ENCODE data around the gene XRCC4. TPM values are rescaled to one million over a fixed set of nuclear protein-coding genes. Genes with fewer than 3 reads are reported as not detected.
A peak's percentile ranks its signal among the peaks of the same experiment; 100 is the strongest.

Gene XRCC4
- total and polyA plus RNA-seq, 2 of the 13 experiments (the other 11 are each of a cell fraction or from before 2014, with no cell fraction given) = 2.8 to 12.6 TPM

DNA sequence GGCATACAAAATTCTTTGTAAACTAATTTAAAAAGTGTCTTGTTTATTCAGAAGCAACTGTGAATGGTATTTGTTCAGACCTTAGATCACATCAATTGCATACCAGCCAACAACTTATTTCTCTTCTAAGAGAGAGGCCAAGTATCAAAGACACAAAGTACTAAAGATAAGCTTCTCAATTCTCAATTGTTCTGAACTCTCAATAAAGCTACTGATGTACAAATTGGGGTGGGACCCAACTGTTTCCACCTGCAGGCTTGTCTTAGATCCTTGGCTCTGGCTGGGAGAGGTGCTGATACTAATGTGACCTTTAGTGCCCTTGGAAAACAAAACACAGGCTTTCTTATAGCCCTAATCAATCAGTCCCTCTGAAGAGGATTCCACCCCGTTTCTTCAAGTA is 22.1 kb downstream of the XRCC4 start (continued):
- TF ChIP-seq FOXP1 (IDR thresholded peaks at IDR 0.05) (no peak), FOXP1 (CRISPR knock-in tag; IDR thresholded peaks at IDR 0.05) (peak; percentile 33; the same call in 1 of the 2 replicates), TCF7L2 (IDR thresholded peaks at IDR 0.05; ENCODE audit: low read depth, low read length) (peak; percentile 63), NR2F6 (IDR thresholded peaks at IDR 0.05) (peak; percentile 55; the same call in 1 of the 2 replicates), NR2F6 (CRISPR knock-in tag; IDR thresholded peaks at IDR 0.05) (0 out of 2 replicates have a peak, but pooled peaks have one; percentile 29), KDM5B (CRISPR knock-in tag; IDR thresholded peaks at IDR 0.05; ENCODE audit: borderline replicate concordance) (no peak), CBX5 (CRISPR knock-in tag; IDR thresholded peaks at IDR 0.05; ENCODE audit: borderline replicate concordance) (no peak), ZNF503 (CRISPR knock-in tag; IDR thresholded peaks at IDR 0.05) (0 out of 2 replicates have a peak, but pooled peaks have one; percentile 30), NR2F1 (CRISPR knock-in tag; IDR thresholded peaks at IDR 0.05) (no peak), FOXA1 (IDR thresholded peaks at IDR 0.05) (no peak), FOXA1 (CRISPR knock-in tag; IDR thresholded peaks at IDR 0.05) (0 out of 2 replicates have a peak, but pooled peaks have one; percentile 20), BRCA1 (CRISPR knock-in tag; IDR thresholded peaks at IDR 0.05) (no peak), SMARCC2 (IDR thresholded peaks at IDR 0.05) (no peak), TCF7 (IDR thresholded peaks at IDR 0.05; ENCODE audit: low read depth) (peak; percentile 66; the same call in 1 of the 2 replicates), HNF4G (IDR thresholded peaks at IDR 0.05; ENCODE audit: borderline replicate concordance, low read depth, low read length) (peak; percentile 13; the same call in 1 of the 2 replicates), HNF4G (CRISPR knock-in tag; IDR thresholded peaks at IDR 0.05; ENCODE audit: borderline replicate concordance, low read depth) (no peak)
- TF ChIP-seq, protein P1, sequence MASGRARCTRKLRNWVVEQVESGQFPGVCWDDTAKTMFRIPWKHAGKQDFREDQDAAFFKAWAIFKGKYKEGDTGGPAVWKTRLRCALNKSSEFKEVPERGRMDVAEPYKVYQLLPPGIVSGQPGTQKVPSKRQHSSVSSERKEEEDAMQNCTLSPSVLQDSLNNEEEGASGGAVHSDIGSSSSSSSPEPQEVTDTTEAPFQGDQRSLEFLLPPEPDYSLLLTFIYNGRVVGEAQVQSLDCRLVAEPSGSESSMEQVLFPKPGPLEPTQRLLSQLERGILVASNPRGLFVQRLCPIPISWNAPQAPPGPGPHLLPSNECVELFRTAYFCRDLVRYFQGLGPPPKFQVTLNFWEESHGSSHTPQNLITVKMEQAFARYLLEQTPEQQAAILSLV (CRISPR knock-in tag; IDR thresholded peaks at IDR 0.05; ENCODE audit: borderline replicate concordance) = no peak
